HG03039 (cell line): ENCODE measurements around the gene SLC35D3.
"Not testable (repeated sequence)": the region's sequence is repeated elsewhere in the genome, so short reads cannot be mapped to it uniquely, and the experiment has no call there.

Source experiments
- ATAC-seq: cut with Tn5 transposase; IDR thresholded peaks from one replicate; pipeline ENCODE4 v1.9.1; 2021; ENCODE audit warnings: mild to moderate bottlenecking, moderate library complexity; ENCODE audit not compliant: unreplicated experiment

SLC35D3 gene

GRCh38 chr6:136921936-136922684, at the start of gene SLC35D3:
Gene SLC35D3 (plus strand): TSS chr6:136922301. CDS start chr6:136922429, 128 bp downstream.
- no peak for ATAC-seq

GRCh38 chr6:136873748-136874147, 48.4 kb upstream of the SLC35D3 start:
- no peak for ATAC-seq

GRCh38 chr6:136876469-136876868, 45.6 kb upstream of the SLC35D3 start:
- not testable (repeated sequence) for ATAC-seq

- ATAC-seq: no peak
Observed at GRCh38 chr6:136880748-136881460, 41.2 kb upstream of the SLC35D3 start.

- no peak for ATAC-seq
Observed at GRCh38 chr6:136886091-136886490, 36.0 kb upstream of the SLC35D3 start.

GRCh38 chr6:136887953-136888352, 34.1 kb upstream of the SLC35D3 start:
- ATAC-seq: no peak

- no peak for ATAC-seq
Observed at GRCh38 chr6:136889271-136890193, 32.6 kb upstream of the SLC35D3 start.

- no peak for ATAC-seq
Observed at GRCh38 chr6:136890194-136890839, 31.8 kb upstream of the SLC35D3 start.

GRCh38 chr6:136890986-136891385, 31.1 kb upstream of the SLC35D3 start:
- ATAC-seq: no peak

GRCh38 chr6:136893187-136893586, 28.9 kb upstream of the SLC35D3 start:
- no peak for ATAC-seq

- ATAC-seq: no peak
Observed at GRCh38 chr6:136895901-136896300, 26.2 kb upstream of the SLC35D3 start.

- no peak for ATAC-seq
Observed at GRCh38 chr6:136897071-136897470, 25.0 kb upstream of the SLC35D3 start.

- ATAC-seq: no peak
Observed at GRCh38 chr6:136901212-136901784, 20.8 kb upstream of the SLC35D3 start.

GRCh38 chr6:136904477-136904876, 17.6 kb upstream of the SLC35D3 start:
- ATAC-seq: not testable (repeated sequence)

GRCh38 chr6:136914947-136915346, 7.2 kb upstream of the SLC35D3 start:
- no peak for ATAC-seq

GRCh38 chr6:136918706-136919105, 3.4 kb upstream of the SLC35D3 start:
- ATAC-seq: no peak

GRCh38 chr6:136920216-136920615, 1.9 kb upstream of the SLC35D3 start:
- ATAC-seq: no peak

- no peak for ATAC-seq
Observed at GRCh38 chr6:136920671-136921380, 1.3 kb upstream of the SLC35D3 start.

- ATAC-seq: no peak
Observed at GRCh38 chr6:136921381-136921935, 643 bp upstream of the SLC35D3 start.

GRCh38 chr6:136922685-136923006, 545 bp downstream of the SLC35D3 start:
- no peak for ATAC-seq
